Karpas-422 (cell line): Measurements from ENCODE around the gene TESMIN. TPM values are rescaled to one million over a fixed set of nuclear protein-coding genes. Genes with fewer than 3 reads are reported as not detected.

Experiments used
- DNase-seq: peaks from one replicate; pipeline ENCODE4 v3.0.0-alpha.2; 2015
- H2AFZ ChIP-seq: fragments of 200-600 bp; sonication (generic); 2 replicates; pipeline ENCODE4 v1.6.1; 2014; ENCODE audit warnings: antibody characterized with exemption, low read length, mixed read lengths
- H3K27ac ChIP-seq: fragments of 200-600 bp; sonication (generic); 2 replicates; pipeline ENCODE4 v1.5.1; 2014; ENCODE audit warnings: mild to moderate bottlenecking, low read length, moderate library complexity
- H3K27me3 ChIP-seq: fragments of 200-600 bp; sonication (generic); 2 replicates; pipeline ENCODE4 v1.6.1; 2014; ENCODE audit warnings: low read length, mixed read lengths
- H3K36me3 ChIP-seq: fragments of 200-600 bp; sonication (generic); 2 replicates; pipeline ENCODE4 v1.6.1; 2014; ENCODE audit warnings: low read length, mixed read lengths; ENCODE audit not compliant: insufficient read depth
- H3K4me1 ChIP-seq: fragments of 200-600 bp; sonication (generic); 2 replicates; pipeline ENCODE4 v1.6.1; 2014; ENCODE audit warnings: mild to moderate bottlenecking, low read length, mixed read lengths
- H3K4me2 ChIP-seq: fragments of 200-600 bp; sonication (generic); 2 replicates; pipeline ENCODE4 v1.6.1; 2014; ENCODE audit warnings: low read length, low read depth, mild to moderate bottlenecking; ENCODE audit not compliant: poor library complexity, severe bottlenecking
- H3K4me3 ChIP-seq: fragments of 200-600 bp; sonication (generic); 2 replicates; pipeline ENCODE4 v1.5.1; 2014; ENCODE audit warnings: mild to moderate bottlenecking, antibody characterized with exemption, low read length, mixed read lengths
- H3K79me2 ChIP-seq: fragments of 200-600 bp; sonication (generic); 2 replicates; pipeline ENCODE4 v1.6.1; 2014; ENCODE audit warnings: mild to moderate bottlenecking, low read length, mixed read lengths
- H3K9ac ChIP-seq: fragments of 200-600 bp; sonication (generic); 2 replicates; pipeline ENCODE4 v1.6.0; 2014; ENCODE audit warnings: low read length
- H3K9me2 ChIP-seq: fragments of 200-600 bp; sonication (generic), shearing (Covaris generic); replicated peaks from 2 replicates; pipeline ENCODE4 v1.6.0; 2014; ENCODE audit warnings: mild to moderate bottlenecking, low read length, moderate library complexity; ENCODE audit not compliant: insufficient read depth
- H3K9me3 ChIP-seq: fragments of 300-700, 200-600 bp; sonication (generic); 2 replicates; pipeline ENCODE4 v1.6.1; 2014; ENCODE audit warnings: low read length, mixed read lengths
- H4K20me1 ChIP-seq: fragments of 200-600 bp; sonication (generic); 2 replicates; pipeline ENCODE4 v1.6.1; 2014; ENCODE audit warnings: mild to moderate bottlenecking, antibody characterized with exemption, low read length, low read depth; ENCODE audit not compliant: insufficient read depth
- total RNA-seq: library from RNA; depleted of rRNA; stranded (reverse); fragments of >200 nt; shearing (Covaris generic); gene quantifications from 2 replicates; pipeline ENCODE4 v1.2.3, GENCODE V29; 2014; ENCODE audit warnings: low replicate concordance; rRNA removed

TESMIN gene
- total RNA-seq: 0.36 TPM in 1 of 2 replicates, not detected in the other

- H3K4me3 ChIP-seq: peak within 1 kb of the TSS; percentile 49; the same call in 1 of the 2 replicates
- no peaks in the 10 kb centered on the region for H3K27me3 ChIP-seq
- H3K79me2 ChIP-seq: no peaks in the 10 kb centered on the region
- no peak within 1 kb of the TSS for H2AFZ ChIP-seq
- H4K20me1 ChIP-seq: no peaks in the 10 kb centered on the region
- no peaks in the 10 kb centered on the region for H3K9me3 ChIP-seq
- H3K9ac ChIP-seq: peak within 1 kb of the TSS; percentile 52
- H3K4me2 ChIP-seq: peak within 1 kb of the TSS; percentile 43
- H3K4me1 ChIP-seq: no peaks in the 10 kb centered on the region
- no peaks in the 10 kb centered on the region for H3K9me2 ChIP-seq
- no peak within 1 kb of the TSS for H3K27ac ChIP-seq
- no peaks in the 10 kb centered on the region for H3K36me3 ChIP-seq
- peak; percentile 92 for DNase-seq
Observed at GRCh38 chr11:68751331-68751856, at the start of gene TESMIN. TESMIN (minus strand) TSS chr11:68751520; CDS start chr11:68750660, 860 bp downstream.

- Histone ChIP-seq H4K20me1 (no peaks in the 10 kb centered on the region), H3K9me2 (no peaks in the 10 kb centered on the region), H2AFZ (no peak overlapping the region), H3K36me3 (no peaks in the 10 kb centered on the region), H3K9me3 (no peaks in the 10 kb centered on the region), H3K4me3 (no peak overlapping the region), H3K4me2 (no peak overlapping the region), H3K27me3 (no peaks in the 10 kb centered on the region), H3K9ac (no peak overlapping the region), H3K4me1 (no peaks in the 10 kb centered on the region), H3K27ac (no peak overlapping the region), H3K79me2 (no peaks in the 10 kb centered on the region)
- DNase-seq: peak; percentile 78
Observed at GRCh38 chr11:68798221-68798813, 47.0 kb upstream of the TESMIN start.

GRCh38 chr11:68796801-68797200 lies 45.5 kb upstream of the TESMIN start:
- H3K36me3 ChIP-seq: no peaks in the 10 kb centered on the region
- H3K4me2 ChIP-seq: no peak overlapping the region
- no peaks in the 10 kb centered on the region for H4K20me1 ChIP-seq
- H3K4me3 ChIP-seq: no peak overlapping the region
- no peaks in the 10 kb centered on the region for H3K79me2 ChIP-seq
- H2AFZ ChIP-seq: no peak overlapping the region
- no peaks in the 10 kb centered on the region for H3K9me2 ChIP-seq
- no peak for DNase-seq
- no peaks in the 10 kb centered on the region for H3K27me3 ChIP-seq
- no peak overlapping the region for H3K27ac ChIP-seq
- H3K9ac ChIP-seq: no peak overlapping the region
- no peaks in the 10 kb centered on the region for H3K4me1 ChIP-seq
- no peaks in the 10 kb centered on the region for H3K9me3 ChIP-seq

- DNase-seq: no peak
- Histone ChIP-seq H3K4me2 (no peak overlapping the region), H3K27me3 (no peaks in the 10 kb centered on the region), H3K27ac (no peak overlapping the region), H3K9me2 (no peaks in the 10 kb centered on the region), H3K9me3 (no peaks in the 10 kb centered on the region), H2AFZ (no peak overlapping the region), H4K20me1 (no peaks in the 10 kb centered on the region), H3K4me3 (no peak overlapping the region), H3K79me2 (no peaks in the 10 kb centered on the region), H3K9ac (no peak overlapping the region), H3K36me3 (no peaks in the 10 kb centered on the region), H3K4me1 (no peaks in the 10 kb centered on the region)
Observed at GRCh38 chr11:68792400-68792966, 41.2 kb upstream of the TESMIN start.

GRCh38 chr11:68784653-68785052 lies 33.3 kb upstream of the TESMIN start:
- Histone ChIP-seq H3K4me3 (no peak overlapping the region), H3K27me3 (no peaks in the 10 kb centered on the region), H3K27ac (no peak overlapping the region), H3K9me2 (no peaks in the 10 kb centered on the region), H3K9ac (no peak overlapping the region), H2AFZ (no peak overlapping the region), H3K79me2 (no peaks in the 10 kb centered on the region), H3K4me2 (no peak overlapping the region), H3K36me3 (no peaks in the 10 kb centered on the region), H3K9me3 (no peaks in the 10 kb centered on the region), H4K20me1 (no peaks in the 10 kb centered on the region), H3K4me1 (no peaks in the 10 kb centered on the region)
- no peak for DNase-seq

GRCh38 chr11:68783216-68783821 lies 32.0 kb upstream of the TESMIN start:
- Histone ChIP-seq H3K9ac (no peak overlapping the region), H3K36me3 (no peaks in the 10 kb centered on the region), H4K20me1 (no peaks in the 10 kb centered on the region), H3K4me2 (no peak overlapping the region), H3K9me3 (no peaks in the 10 kb centered on the region), H3K27ac (no peak overlapping the region), H3K4me3 (no peak overlapping the region), H3K9me2 (no peaks in the 10 kb centered on the region), H2AFZ (no peak overlapping the region), H3K79me2 (no peaks in the 10 kb centered on the region), H3K27me3 (no peaks in the 10 kb centered on the region), H3K4me1 (no peaks in the 10 kb centered on the region)
- DNase-seq: no peak

GRCh38 chr11:68782711-68783110 lies 31.4 kb upstream of the TESMIN start:
- Histone ChIP-seq H3K27me3 (no peaks in the 10 kb centered on the region), H3K9me2 (no peaks in the 10 kb centered on the region), H3K79me2 (no peaks in the 10 kb centered on the region), H3K9ac (no peak overlapping the region), H3K4me2 (no peak overlapping the region), H3K27ac (no peak overlapping the region), H2AFZ (no peak overlapping the region), H3K36me3 (no peaks in the 10 kb centered on the region), H3K4me3 (no peak overlapping the region), H3K4me1 (no peaks in the 10 kb centered on the region), H3K9me3 (no peaks in the 10 kb centered on the region), H4K20me1 (no peaks in the 10 kb centered on the region)
- no peak for DNase-seq

- Histone ChIP-seq H3K9me2 (no peaks in the 10 kb centered on the region), H3K4me1 (no peaks in the 10 kb centered on the region), H3K79me2 (no peaks in the 10 kb centered on the region), H3K9me3 (no peaks in the 10 kb centered on the region), H3K9ac (no peak overlapping the region), H3K4me2 (no peak overlapping the region), H3K4me3 (no peak overlapping the region), H3K27ac (no peak overlapping the region), H3K36me3 (no peaks in the 10 kb centered on the region), H2AFZ (no peak overlapping the region), H3K27me3 (no peaks in the 10 kb centered on the region), H4K20me1 (no peaks in the 10 kb centered on the region)
- peak; percentile 74 for DNase-seq
Observed at GRCh38 chr11:68780829-68781228, 29.5 kb upstream of the TESMIN start.
